NCI-H2029 (cell line): ENCODE measurements around the gene UTS2R.
A peak's percentile ranks its signal among the peaks of the same experiment; 100 is the strongest.
"Not testable (repeated sequence)": the region's sequence is repeated elsewhere in the genome, so short reads cannot be mapped to it uniquely, and the experiment has no call there.

ENCODE experiments used
- DNase-seq: peaks from one replicate; lab custom pipeline; 2025; lab: John Stamatoyannopoulos, UW

The UTS2R gene

DNA sequence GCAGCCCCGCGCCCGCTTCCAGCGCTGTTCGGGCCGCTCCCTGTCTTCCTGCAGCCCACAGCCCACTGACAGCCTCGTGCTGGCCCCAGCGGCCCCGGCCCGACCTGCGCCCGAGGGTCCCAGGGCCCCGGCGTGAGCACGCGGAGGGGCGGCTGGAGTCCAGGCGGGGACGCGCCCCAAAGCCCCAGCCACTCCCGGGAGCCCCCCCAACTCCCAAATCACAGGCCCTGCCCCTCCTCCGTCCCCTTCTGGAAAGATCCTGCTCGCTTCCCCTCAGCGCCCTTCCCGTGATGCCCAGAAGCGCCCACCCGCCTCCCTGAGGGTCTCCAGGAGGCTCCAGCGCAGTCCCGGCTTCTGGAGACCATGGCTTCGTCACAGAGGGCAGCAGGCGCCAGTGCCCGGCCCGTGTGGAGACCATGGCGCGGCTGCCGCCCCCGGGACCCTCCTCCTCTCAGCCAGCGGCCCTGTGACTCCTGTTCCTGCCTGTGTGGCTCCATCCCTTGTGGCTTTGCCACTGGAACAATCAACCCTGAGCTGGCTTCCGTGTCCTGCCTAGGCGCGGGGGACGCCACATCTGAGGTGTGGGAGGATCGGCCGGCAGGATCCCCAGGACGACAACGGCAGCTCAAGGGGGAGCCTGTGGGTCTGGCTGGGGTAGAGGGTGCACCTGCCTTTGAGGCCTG is 3.9 kb downstream of the UTS2R start:
- DNase-seq = no peak

GRCh38 chr17:82376042-82376730 is 4.6 kb downstream of the UTS2R start:
- DNase-seq = no peak

GRCh38 chr17:82377294-82377693 is 5.7 kb downstream of the UTS2R start:
- not testable (repeated sequence) for DNase-seq

DNA sequence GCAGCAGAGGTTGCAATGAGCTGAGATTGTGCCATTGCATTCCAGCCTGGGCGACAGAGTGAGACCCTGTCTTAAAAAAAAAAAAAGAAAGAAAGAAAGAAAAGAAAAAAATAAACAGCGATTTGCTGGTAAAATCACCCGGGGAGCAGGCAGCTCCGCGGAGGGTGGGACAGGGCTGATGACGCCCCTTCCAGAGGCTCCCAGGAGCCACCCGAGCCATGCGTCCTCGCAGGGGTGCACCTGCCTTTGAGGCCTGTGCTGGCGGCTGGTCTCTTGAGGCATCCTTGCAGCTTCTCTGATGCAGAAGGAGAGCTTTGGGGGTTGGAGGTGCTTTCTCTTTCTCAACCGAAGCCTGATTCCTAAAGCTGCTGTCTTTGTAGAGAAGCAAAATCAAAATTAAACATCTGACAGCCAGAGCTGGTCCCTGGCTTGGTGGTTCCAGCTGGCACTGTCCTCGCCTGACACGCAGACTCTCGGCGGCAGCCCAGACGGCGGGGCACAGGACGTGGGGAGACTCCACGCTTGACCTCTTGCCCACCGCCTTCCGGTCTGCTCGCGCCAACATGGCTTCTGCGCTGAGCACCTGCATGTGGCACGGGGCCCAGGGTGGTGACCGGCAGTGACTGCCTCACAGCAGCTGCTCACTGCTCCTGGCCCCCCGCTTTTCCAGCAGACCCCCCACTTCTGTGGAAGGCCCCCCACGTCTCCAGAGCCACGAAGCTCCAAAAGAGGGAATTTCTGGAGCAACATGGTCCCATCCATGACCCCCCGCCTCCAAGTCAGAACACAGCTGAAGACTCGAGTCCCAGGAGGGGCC is 6.6 kb downstream of the UTS2R start:
- DNase-seq = no peak

DNA sequence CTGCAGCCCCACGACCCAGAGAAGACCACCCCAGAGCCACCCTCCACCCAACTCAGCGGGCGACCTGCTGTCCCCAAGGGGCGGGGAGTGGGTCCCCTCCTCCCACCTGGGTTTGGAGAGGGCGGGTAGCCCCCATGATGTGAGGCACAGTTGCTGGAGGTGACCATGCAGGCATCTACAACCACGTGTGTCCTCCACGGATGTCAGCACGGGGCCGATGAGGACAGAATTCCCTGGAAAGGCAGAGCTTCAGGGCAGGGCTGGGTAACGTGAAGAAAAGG is 7.1 kb downstream of the UTS2R start:
- DNase-seq = no peak

- DNase-seq = no peak
Measured at GRCh38 chr17:82380860-82381702, 9.5 kb downstream of the UTS2R start.

DNA sequence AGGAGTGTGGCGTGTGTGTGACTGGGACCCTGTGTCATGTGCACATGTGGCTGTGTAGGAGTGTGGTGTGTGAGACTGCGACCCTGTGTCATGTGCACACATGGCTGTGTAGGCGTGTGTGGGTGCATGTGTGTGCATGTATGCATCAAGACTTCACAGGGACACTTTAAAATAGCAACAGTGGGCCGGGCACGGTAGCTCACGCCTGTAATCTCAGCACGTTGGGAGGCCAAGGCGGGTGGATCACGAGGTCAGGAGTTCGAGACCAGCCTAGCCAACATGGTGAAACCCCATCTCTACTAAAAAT is 10.1 kb downstream of the UTS2R start:
- not testable (repeated sequence) for DNase-seq

DNA sequence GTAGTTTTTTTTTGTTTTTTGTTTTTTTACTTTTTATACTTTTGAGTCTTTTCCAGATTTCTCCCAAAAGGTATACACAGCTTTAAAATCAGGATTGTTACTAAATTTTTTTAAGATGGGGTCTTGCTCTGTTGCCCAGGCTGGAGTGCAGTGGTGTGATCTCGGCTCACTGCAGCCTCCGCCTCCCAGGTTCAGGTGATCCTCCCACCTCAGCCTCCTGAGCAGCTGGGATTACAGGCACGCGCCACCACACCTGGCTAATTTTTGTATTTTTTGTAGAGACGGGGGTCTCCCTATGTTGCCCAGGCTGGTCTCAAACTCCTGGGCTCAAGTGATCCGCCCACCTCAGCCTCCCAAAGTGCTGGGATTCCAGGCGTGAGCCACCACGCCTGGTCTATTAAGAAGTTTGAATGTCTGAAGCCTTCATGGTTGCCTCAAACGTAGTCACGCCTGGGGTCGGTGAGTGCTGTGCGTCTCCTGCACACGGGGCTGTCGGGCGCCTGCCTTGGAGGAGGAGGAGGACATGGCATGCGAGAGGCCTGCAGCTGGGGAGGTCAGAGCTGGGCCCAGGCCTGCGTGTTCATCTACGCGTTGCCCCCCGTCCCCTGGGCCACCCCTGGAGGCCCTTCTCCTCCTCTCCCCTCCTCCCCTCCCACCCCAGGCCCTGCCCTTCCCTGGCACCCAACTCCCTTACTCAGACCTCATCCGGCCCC is 10.8 kb downstream of the UTS2R start:
- DNase-seq = not testable (repeated sequence)

DNA sequence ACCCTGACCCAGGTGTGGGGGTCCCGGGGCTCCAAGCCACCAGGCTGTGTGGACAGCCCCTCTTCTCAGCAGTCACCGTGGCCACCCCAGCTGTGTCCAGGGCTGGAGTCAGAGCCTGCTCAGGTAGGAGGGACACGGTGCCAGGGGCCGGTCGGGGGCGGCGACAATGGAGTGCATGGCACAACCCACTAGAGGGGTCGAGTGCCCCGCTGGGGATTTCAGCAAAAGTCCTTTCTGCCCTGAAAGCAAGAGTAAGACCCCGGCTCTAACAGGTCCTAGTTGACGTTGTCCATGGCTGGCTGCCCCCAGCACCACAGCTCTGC is 11.3 kb downstream of the UTS2R start:
- no peak for DNase-seq

DNA sequence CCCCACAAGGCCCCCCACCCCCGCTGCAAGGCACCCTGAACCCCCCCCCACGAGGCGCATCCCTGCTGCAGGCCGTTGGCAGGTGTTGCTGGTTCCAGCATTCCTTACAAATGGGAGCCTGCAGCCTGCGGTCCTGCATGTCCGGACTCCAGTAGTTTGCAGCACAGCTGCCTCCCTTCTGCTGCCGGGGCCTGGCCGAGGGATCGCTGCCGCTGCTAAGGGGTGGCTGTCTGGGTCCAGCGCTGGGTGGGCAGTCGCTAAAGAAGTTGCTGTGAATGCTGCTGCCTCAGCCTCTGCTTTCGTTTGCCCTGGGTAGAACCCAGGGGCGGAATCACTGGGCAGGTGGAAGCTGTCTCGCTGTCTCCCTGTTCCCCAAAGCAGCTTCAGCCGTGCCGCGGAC is 11.8 kb downstream of the UTS2R start:
- no peak for DNase-seq

DNA sequence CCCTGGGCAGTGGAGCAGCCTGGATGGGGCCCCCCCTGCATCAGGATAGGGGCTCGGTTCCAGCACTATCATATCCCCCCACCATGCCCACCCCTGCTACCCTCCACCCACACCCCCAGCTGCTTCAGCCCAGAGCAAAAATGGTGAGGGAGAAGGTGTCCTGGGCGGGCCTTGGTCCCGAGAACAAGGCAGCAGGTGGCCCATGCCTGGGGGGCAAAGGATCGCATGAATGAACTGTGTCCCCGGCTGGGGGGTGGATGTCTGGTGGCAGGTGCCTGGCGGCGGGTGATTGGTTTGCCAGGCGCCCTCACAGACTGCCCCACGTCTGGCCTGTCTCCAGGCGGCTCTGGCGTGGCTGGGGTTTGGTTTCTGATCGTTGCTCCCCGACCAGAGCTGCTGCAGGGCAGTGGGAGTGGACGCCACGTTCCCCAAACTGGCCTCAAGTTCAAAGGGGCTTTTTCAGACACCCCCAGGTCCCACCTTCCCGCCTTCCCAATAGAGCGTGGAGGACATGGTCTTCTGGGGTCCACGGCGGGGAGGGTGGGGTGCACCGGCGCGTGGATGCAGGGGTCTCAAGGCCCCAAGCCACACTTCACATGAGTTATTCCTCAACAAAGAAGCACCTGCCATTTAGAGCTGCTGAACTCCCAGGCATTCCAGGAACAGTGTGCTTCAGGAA is 12.6 kb downstream of the UTS2R start:
- DNase-seq = no peak

- DNase-seq = peak; percentile 57
Measured at GRCh38 chr17:82384730-82385481, 13.3 kb downstream of the UTS2R start.

- no peak for DNase-seq
Measured at GRCh38 chr17:82385559-82386254, 14.1 kb downstream of the UTS2R start.

DNA sequence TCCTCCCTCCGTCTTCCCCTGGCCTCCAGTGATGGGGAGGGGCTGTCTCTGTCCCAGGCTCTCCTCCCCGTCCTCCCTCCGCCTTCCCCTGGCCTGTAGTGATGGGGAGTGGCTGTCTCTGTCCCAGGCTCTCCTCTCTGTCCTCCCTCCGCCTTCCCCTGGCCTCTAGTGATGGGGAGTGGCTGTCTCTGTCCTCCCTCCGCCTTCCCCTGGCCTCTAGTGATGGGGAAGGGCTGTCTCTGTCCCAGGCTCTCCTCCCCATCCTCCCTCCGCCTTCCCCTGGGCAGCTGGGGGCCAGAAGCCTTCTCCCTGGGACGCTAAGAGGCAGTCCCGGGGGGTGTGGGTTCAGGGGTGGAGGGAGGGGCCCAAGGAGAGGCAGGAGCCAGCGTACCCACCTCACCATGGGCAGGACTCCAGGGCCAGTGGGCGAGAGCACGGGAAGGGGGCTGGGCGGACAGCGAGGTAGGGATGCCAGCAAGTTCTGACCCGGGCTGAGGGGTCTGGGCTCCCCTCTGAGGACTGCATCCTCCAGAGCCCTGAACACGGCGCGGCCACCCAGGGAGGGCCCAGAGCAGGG is 14.8 kb downstream of the UTS2R start:
- DNase-seq = no peak

DNA sequence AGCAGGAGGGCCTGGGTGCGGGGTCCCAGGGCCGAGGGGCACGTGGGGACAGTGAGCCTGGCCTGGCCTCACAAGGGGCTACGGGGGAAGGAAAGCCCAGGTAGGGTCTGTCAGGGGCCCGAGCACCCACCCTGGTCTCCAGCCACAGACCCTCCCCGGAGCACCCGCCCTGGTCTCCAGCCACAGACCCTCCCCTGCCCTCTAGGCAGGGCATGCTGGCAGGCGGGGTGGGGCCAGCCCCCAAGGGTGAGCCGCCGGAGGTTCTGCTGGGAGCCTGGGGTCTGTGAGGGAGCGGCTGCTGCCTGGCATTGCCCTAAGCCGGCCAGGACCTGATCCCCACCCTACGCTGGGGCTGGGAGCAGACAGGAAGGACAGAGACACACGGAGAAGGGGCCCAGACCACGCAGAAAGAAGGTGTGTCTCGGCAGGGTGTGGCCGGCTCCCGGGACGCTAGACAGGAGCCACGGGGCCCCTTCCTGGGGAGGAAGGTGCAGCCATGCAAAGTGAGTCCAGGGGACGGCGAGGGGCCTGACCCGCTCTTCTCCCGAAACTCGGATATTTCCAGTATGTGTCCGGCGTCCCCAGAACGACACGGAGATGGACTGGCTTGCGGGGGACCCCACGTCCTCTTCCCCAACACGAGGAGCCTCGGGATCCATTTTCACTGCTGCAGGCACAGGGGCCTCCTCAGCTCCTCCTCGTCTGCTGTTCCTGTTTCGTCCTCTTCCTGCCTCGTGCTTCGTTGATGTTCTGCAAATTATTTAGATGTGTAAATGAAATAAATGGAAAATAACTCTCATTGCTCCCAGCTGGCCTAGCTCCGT is 15.5 kb downstream of the UTS2R start:
- no peak for DNase-seq

GRCh38 chr17:82387705-82388106 is 16.1 kb downstream of the UTS2R start:
- DNase-seq = no peak

- DNase-seq = no peak
Measured at GRCh38 chr17:82388223-82388921, 16.8 kb downstream of the UTS2R start.

DNA sequence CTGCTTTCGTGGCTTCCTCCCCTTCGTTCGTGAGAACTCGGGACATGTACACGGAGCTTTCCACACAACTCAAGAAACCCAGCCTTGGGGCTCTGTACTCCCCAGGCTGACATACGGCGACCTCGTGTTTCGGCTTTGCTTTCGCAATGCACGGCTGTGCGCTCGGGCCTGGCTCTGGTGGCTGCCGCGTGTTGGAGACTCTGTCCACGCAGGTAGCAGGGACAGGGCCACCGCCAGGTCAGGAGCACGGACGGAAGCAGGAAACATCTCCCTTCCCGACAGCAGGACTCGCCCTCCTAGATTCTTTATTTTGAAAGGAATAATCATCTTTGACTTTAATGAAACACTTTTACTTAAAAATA is 17.3 kb downstream of the UTS2R start:
- DNase-seq = no peak
